Neuronal stem cell (in vitro differentiated cells): Measurements from ENCODE around the gene GADL1.

ENCODE experiments used
- DNase-seq: peaks from one replicate; pipeline ENCODE4 v3.0.0-alpha.2; 2013; ENCODE audit warnings: low spot score
- H2AFZ ChIP-seq: one replicate; pipeline ENCODE4 v1.6.1; 2013; ENCODE audit warnings: mild to moderate bottlenecking, low read length, inconsistent platforms
- H2AK5ac ChIP-seq: 2 replicates; pipeline ENCODE4 v1.6.1; 2013; ENCODE audit warnings: low read depth, mild to moderate bottlenecking, inconsistent platforms, low read length, moderate library complexity, mixed read lengths
- H2BK120ac ChIP-seq: 2 replicates; pipeline ENCODE4 v1.6.1; 2013; ENCODE audit warnings: low read depth, mild to moderate bottlenecking, inconsistent platforms, low read length, moderate library complexity, mixed read lengths
- H2BK12ac ChIP-seq: one replicate; pipeline ENCODE4 v1.6.1; 2013; ENCODE audit warnings: low read length, inconsistent platforms
- H2BK15ac ChIP-seq: 2 replicates; pipeline ENCODE4 v1.6.1; 2013; ENCODE audit warnings: mild to moderate bottlenecking, low read length, inconsistent platforms, mixed read lengths
- H2BK5ac ChIP-seq: one replicate; pipeline ENCODE4 v1.6.1; 2013; ENCODE audit warnings: inconsistent platforms, mild to moderate bottlenecking, low read length, moderate library complexity
- H3K14ac ChIP-seq: one replicate; pipeline ENCODE4 v1.6.1; 2013; ENCODE audit warnings: low read length, inconsistent platforms
- H3K18ac ChIP-seq: 2 replicates; pipeline ENCODE4 v1.6.1; 2013; ENCODE audit warnings: low read length, inconsistent platforms
- H3K23ac ChIP-seq: 2 replicates; pipeline ENCODE4 v1.6.1; 2013; ENCODE audit warnings: low read depth, mild to moderate bottlenecking, mixed read lengths, low read length, inconsistent platforms; ENCODE audit not compliant: poor library complexity
- H3K27ac ChIP-seq: replicated peaks from 3 replicates; pipeline ENCODE4 v1.5.1; 2013; ENCODE audit warnings: low read length, inconsistent platforms
- H3K27me3 ChIP-seq, 3 experiments: 2 replicates each; pipeline ENCODE4 v1.6.1; 2013; ENCODE audit warnings: low read length in 3 of 3, mild to moderate bottlenecking in 2 of 3, inconsistent platforms in 1 of 3, low read depth in 1 of 3, mixed read lengths in 1 of 3, moderate library complexity in 1 of 3; ENCODE audit not compliant: control insufficient read depth in 3 of 3, insufficient read depth in 3 of 3
- H3K36me3 ChIP-seq, 2 donors: replicated peaks in 1 of 2; 2 replicates each; pipeline ENCODE4 v1.6.1; 2013; ENCODE audit warnings: low read length in 2 of 2; ENCODE audit not compliant: control insufficient read depth in 2 of 2, insufficient read depth in 2 of 2
- H3K4ac ChIP-seq: 2 replicates; pipeline ENCODE4 v1.6.1; 2013; ENCODE audit warnings: inconsistent platforms, mild to moderate bottlenecking, low read length, moderate library complexity
- H3K4me1 ChIP-seq, 2 donors: 1 replicate in 1 of 2; 2 replicates in 1 of 2; pipeline ENCODE4 v1.6.1; 2013; ENCODE audit warnings: low read length in 2 of 2, low read depth in 1 of 2; ENCODE audit not compliant: control insufficient read depth in 2 of 2, insufficient read depth in 1 of 2
- H3K4me2 ChIP-seq: one replicate; pipeline ENCODE4 v1.6.1; 2013; ENCODE audit warnings: mild to moderate bottlenecking, low read length, inconsistent platforms; ENCODE audit not compliant: insufficient read depth, poor library complexity, severe bottlenecking
- H3K4me3 ChIP-seq, 2 donors: 2 replicates each; pipeline ENCODE4 v1.5.1; 2013; ENCODE audit warnings: low read length in 2 of 2, mild to moderate bottlenecking in 2 of 2, inconsistent platforms in 1 of 2, moderate library complexity in 1 of 2
- H3K79me1 ChIP-seq: one replicate; pipeline ENCODE4 v1.6.1; 2013; ENCODE audit warnings: low read depth, mild to moderate bottlenecking, inconsistent platforms, low read length, moderate library complexity
- H3K9ac ChIP-seq: one replicate; pipeline ENCODE4 v1.6.1; 2013; ENCODE audit warnings: mild to moderate bottlenecking, low read depth, low read length, inconsistent platforms; ENCODE audit not compliant: poor library complexity
- H3K9me3 ChIP-seq, 2 donors: replicated peaks in 1 of 2; 2 replicates each; pipeline versions ENCODE3 to v1.6.1; 2013; ENCODE audit warnings: low read length in 2 of 2, mild to moderate bottlenecking in 2 of 2, inconsistent platforms in 1 of 2, low read depth in 1 of 2, mixed read lengths in 1 of 2, moderate library complexity in 1 of 2; ENCODE audit not compliant: control insufficient read depth in 2 of 2, insufficient read depth in 1 of 2
- H4K8ac ChIP-seq: one replicate; pipeline ENCODE4 v1.6.1; 2013; ENCODE audit warnings: low read depth, mild to moderate bottlenecking, inconsistent platforms, low read length, moderate library complexity
- H4K91ac ChIP-seq: one replicate; pipeline ENCODE4 v1.6.1; 2013; ENCODE audit warnings: low read length, low read depth, mild to moderate bottlenecking, inconsistent platforms; ENCODE audit not compliant: poor library complexity
- WGBS, 2 donors: extraction: QIAGEN DNeasy Blood & Tissue Kit; methylation state at CpG; one replicate each; pipeline ENCODE4 v1.1.7; 2013; ENCODE audit warnings: missing lambda C conversion rate in 2 of 2, mixed read lengths in 1 of 2; ENCODE audit not compliant: insufficient read length in 2 of 2, insufficient replicate concordance in 1 of 2; ENCODE audit errors: extremely low coverage in 2 of 2; 5-methylcytosine and 5-hydroxymethylcytosine counted together

The GADL1 gene

GRCh38 chr3:30729512-30729911 lies 164.9 kb downstream of the GADL1 start:
- no CpG with 5 or more reads among the region's 2 CpGs for WGBS, 2 donors
- H3K27me3 ChIP-seq = no peaks in the 10 kb centered on the region
- H3K23ac ChIP-seq = no peak overlapping the region

GRCh38 chr3:30728143-30728542 lies 166.3 kb downstream of the GADL1 start:
- Histone ChIP-seq H3K18ac (no peak overlapping the region), H2BK5ac (no peak overlapping the region), H3K4me2 (no peak overlapping the region), H3K79me1 (no peaks in the 10 kb centered on the region), H3K14ac (no peak overlapping the region), H2AK5ac (no peak overlapping the region), H2AFZ (no peak overlapping the region), H3K9ac (no peak overlapping the region), H2BK15ac (no peak overlapping the region), H4K91ac (no peak overlapping the region), H3K36me3 (no peaks in the 10 kb centered on the region), H3K4ac (no peak overlapping the region), H3K27ac (no peak overlapping the region), H2BK120ac (no peak overlapping the region), H3K23ac (no peak overlapping the region), H2BK12ac (no peak overlapping the region), H3K27me3 (no peaks in the 10 kb centered on the region), H3K4me1 (no peaks in the 10 kb centered on the region), H3K9me3 (no peaks in the 10 kb centered on the region), H3K4me3 (no peak overlapping the region), H4K8ac (no peak overlapping the region)
- WGBS, 2 donors = no CpG with 5 or more reads among the region's 4 CpGs
- no peak for DNase-seq

More at GRCh38 chr3:30729512-30729911, 164.9 kb downstream of the GADL1 start:
- DNase-seq = no peak
- H3K4ac ChIP-seq = no peak overlapping the region
- H3K79me1 ChIP-seq = no peaks in the 10 kb centered on the region
- no peaks in the 10 kb centered on the region for H3K9me3 ChIP-seq
- no peak overlapping the region for H3K14ac ChIP-seq
- no peak overlapping the region for H3K27ac ChIP-seq
- H3K18ac ChIP-seq = no peak overlapping the region
- no peak overlapping the region for H4K8ac ChIP-seq
- H3K4me2 ChIP-seq = no peak overlapping the region
- H2BK15ac ChIP-seq = no peak overlapping the region
- H3K36me3 ChIP-seq = no peaks in the 10 kb centered on the region
- H2BK120ac ChIP-seq = no peak overlapping the region
- no peak overlapping the region for H2BK12ac ChIP-seq
- no peak overlapping the region for H2AFZ ChIP-seq
- H2AK5ac ChIP-seq = no peak overlapping the region
- no peak overlapping the region for H3K4me3 ChIP-seq
- H3K9ac ChIP-seq = no peak overlapping the region
- H3K4me1 ChIP-seq = no peaks in the 10 kb centered on the region
- H4K91ac ChIP-seq = no peak overlapping the region
- no peak overlapping the region for H2BK5ac ChIP-seq

- no peaks in the 10 kb centered on the region for H3K36me3 ChIP-seq
- H3K9ac ChIP-seq = no peak overlapping the region
- H2BK120ac ChIP-seq = no peak overlapping the region
- no peak overlapping the region for H3K4me3 ChIP-seq
- H2BK5ac ChIP-seq = no peak overlapping the region
- no peak overlapping the region for H2AFZ ChIP-seq
- H4K8ac ChIP-seq = no peak overlapping the region
- H2BK15ac ChIP-seq = no peak overlapping the region
- no peak overlapping the region for H4K91ac ChIP-seq
- H3K79me1 ChIP-seq = no peaks in the 10 kb centered on the region
- no peak overlapping the region for H3K4me2 ChIP-seq
- no peaks in the 10 kb centered on the region for H3K9me3 ChIP-seq
- no peak overlapping the region for H3K27ac ChIP-seq
- no peak overlapping the region for H3K4ac ChIP-seq
- H3K14ac ChIP-seq = no peak overlapping the region
- H3K18ac ChIP-seq = no peak overlapping the region
- no peak for DNase-seq
- no peaks in the 10 kb centered on the region for H3K27me3 ChIP-seq
- no peak overlapping the region for H2AK5ac ChIP-seq
- H3K23ac ChIP-seq = no peak overlapping the region
- no peaks in the 10 kb centered on the region for H3K4me1 ChIP-seq
- 100% methylated on average over 1 of the region's 3 CpGs; no CpG with 5 or more reads in 1 of the 2 donors for WGBS, 2 donors
- no peak overlapping the region for H2BK12ac ChIP-seq
Measured at GRCh38 chr3:30724863-30725262, 169.6 kb downstream of the GADL1 start.

GRCh38 chr3:30723211-30723610 lies 171.2 kb downstream of the GADL1 start:
- Histone ChIP-seq H2AK5ac (no peak overlapping the region), H3K9me3 (no peaks in the 10 kb centered on the region), H3K9ac (no peak overlapping the region), H3K4me2 (no peak overlapping the region), H3K27ac (no peak overlapping the region), H2BK120ac (no peak overlapping the region), H3K4me1 (no peaks in the 10 kb centered on the region), H3K4ac (no peak overlapping the region), H3K4me3 (no peak overlapping the region), H2AFZ (no peak overlapping the region), H2BK15ac (no peak overlapping the region), H3K18ac (no peak overlapping the region), H4K91ac (no peak overlapping the region), H4K8ac (no peak overlapping the region), H2BK12ac (no peak overlapping the region), H3K23ac (no peak overlapping the region), H3K79me1 (no peaks in the 10 kb centered on the region), H3K36me3 (no peaks in the 10 kb centered on the region), H3K14ac (no peak overlapping the region), H3K27me3 (no peaks in the 10 kb centered on the region), H2BK5ac (no peak overlapping the region)
- WGBS, 2 donors = no CpG with 5 or more reads among the region's 1 CpG
- DNase-seq = no peak
